Measurements from ENCODE around the gene RPS15A.

The RPS15A gene

GRCh38 chr16:18832613-18833012, 42.5 kb upstream of the RPS15A start:
- no peaks in the 10 kb centered on the region for H3K27me3 Mint-ChIP-seq (ENCODE audit: low read depth)
- H3K27ac Mint-ChIP-seq: no peak overlapping the region
- peaks cover 3% of the 10 kb centered on the region for H3K9me3 Mint-ChIP-seq
- TF ChIP-seq CTCF (IDR thresholded peaks at IDR 0.05; ENCODE audit: unreplicated experiment in 3 of 3): no peak
- H3K4me1 Mint-ChIP-seq: no peaks in the 10 kb centered on the region
- H3K4me3 Mint-ChIP-seq: no peak overlapping the region
- peaks cover 74% of the 10 kb centered on the region for H3K36me3 Mint-ChIP-seq (ENCODE audit: low read depth)

DNA sequence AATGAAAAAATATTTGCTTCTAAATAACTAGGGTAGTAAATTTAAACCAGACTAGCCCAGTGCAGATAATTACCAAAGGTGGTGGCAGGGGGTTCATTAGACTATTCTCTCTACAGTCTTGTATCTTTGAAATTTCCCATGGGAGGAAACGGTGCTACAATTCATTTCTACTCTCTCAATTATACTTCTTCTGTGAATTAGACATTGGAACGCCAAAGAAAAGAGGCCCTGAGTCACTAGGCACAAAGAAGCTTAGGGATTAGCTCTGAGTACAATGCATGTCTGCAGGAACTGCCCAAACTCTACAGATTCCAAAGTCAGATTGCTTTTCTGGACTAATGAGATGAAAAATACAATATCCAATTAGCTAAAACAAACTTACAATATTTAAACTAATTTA, 41.9 kb upstream of the RPS15A start:
- no peak for TF ChIP-seq CTCF (IDR thresholded peaks at IDR 0.05; ENCODE audit: unreplicated experiment in 3 of 3)
- Mint-ChIP-seq H3K4me3 (no peak overlapping the region), H3K27ac (no peak overlapping the region), H3K36me3 (ENCODE audit: low read depth) (peaks cover 70% of the 10 kb centered on the region), H3K27me3 (ENCODE audit: low read depth) (no peaks in the 10 kb centered on the region), H3K4me1 (no peaks in the 10 kb centered on the region), H3K9me3 (peaks cover 3% of the 10 kb centered on the region)

- Mint-ChIP-seq H3K27me3 (ENCODE audit: low read depth) (no peaks in the 10 kb centered on the region), H3K4me3 (no peak overlapping the region), H3K27ac (no peak overlapping the region), H3K4me1 (no peaks in the 10 kb centered on the region), H3K9me3 (no peaks in the 10 kb centered on the region), H3K36me3 (ENCODE audit: low read depth) (peaks cover 47% of the 10 kb centered on the region)
- no peak for TF ChIP-seq CTCF (IDR thresholded peaks at IDR 0.05; ENCODE audit: unreplicated experiment in 3 of 3)
Observed at GRCh38 chr16:18829251-18829650, 39.1 kb upstream of the RPS15A start.

DNA sequence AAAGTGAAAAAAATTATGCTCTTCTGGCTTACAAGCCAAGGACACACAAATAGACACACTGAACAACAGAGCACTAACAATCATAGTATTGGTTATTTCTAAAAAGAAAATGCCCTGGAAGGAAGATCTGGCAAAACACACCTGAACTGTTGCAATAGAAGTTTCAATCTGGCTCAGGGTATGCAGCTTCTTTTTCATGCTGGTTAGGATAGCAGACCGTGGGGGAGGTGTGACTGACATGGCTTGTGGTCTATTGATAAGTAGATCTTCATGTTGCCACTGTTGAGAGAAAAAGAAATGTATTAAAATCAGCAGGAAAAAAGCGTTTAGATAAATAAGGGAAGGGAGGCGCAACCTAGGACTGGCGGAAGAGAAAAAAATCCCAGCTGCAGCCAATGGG, 37.8 kb upstream of the RPS15A start:
- Mint-ChIP-seq H3K27me3 (ENCODE audit: low read depth) (no peaks in the 10 kb centered on the region), H3K27ac (no peak overlapping the region), H3K4me1 (no peaks in the 10 kb centered on the region), H3K9me3 (no peaks in the 10 kb centered on the region), H3K4me3 (no peak overlapping the region), H3K36me3 (ENCODE audit: low read depth) (peaks cover 38% of the 10 kb centered on the region)
- TF ChIP-seq CTCF (IDR thresholded peaks at IDR 0.05; ENCODE audit: unreplicated experiment in 3 of 3): no peak

GRCh38 chr16:18816286-18816685, 26.2 kb upstream of the RPS15A start:
- peaks cover 53% of the 10 kb centered on the region for H3K36me3 Mint-ChIP-seq (ENCODE audit: low read depth)
- no peak overlapping the region for H3K27ac Mint-ChIP-seq
- H3K4me3 Mint-ChIP-seq: no peak overlapping the region
- no peaks in the 10 kb centered on the region for H3K4me1 Mint-ChIP-seq
- H3K27me3 Mint-ChIP-seq (ENCODE audit: low read depth): no peaks in the 10 kb centered on the region
- no peak for TF ChIP-seq CTCF (IDR thresholded peaks at IDR 0.05; ENCODE audit: unreplicated experiment in 3 of 3)
- H3K9me3 Mint-ChIP-seq: no peaks in the 10 kb centered on the region

GRCh38 chr16:18811925-18812324, 21.8 kb upstream of the RPS15A start:
- no peak overlapping the region for H3K4me3 Mint-ChIP-seq
- no peaks in the 10 kb centered on the region for H3K27me3 Mint-ChIP-seq (ENCODE audit: low read depth)
- no peaks in the 10 kb centered on the region for H3K4me1 Mint-ChIP-seq
- peaks cover 65% of the 10 kb centered on the region for H3K36me3 Mint-ChIP-seq (ENCODE audit: low read depth)
- TF ChIP-seq CTCF (IDR thresholded peaks at IDR 0.05; ENCODE audit: unreplicated experiment in 3 of 3): no peak
- no peaks in the 10 kb centered on the region for H3K9me3 Mint-ChIP-seq
- H3K27ac Mint-ChIP-seq: no peak overlapping the region

Data from nephron (organoid).